Stimulated activated CD4-positive, alpha-beta T cell treated with anti-CD3 and anti-CD28 coated beads, Interleukin-12 subunit alpha, Interleukin-12 subunit beta, amount 100 ng/mL, for 48 hours (primary cell): Measurements from ENCODE around the gene RPL29.
A peak's percentile ranks its signal among the peaks of the same experiment; 100 is the strongest.
"Not testable (repeated sequence)": the region's sequence is repeated elsewhere in the genome, so short reads cannot be mapped to it uniquely, and the experiment has no call there.

ENCODE experiments used
- DNase-seq, 3 donors: peaks; one replicate each; pipeline ENCODE4 v3.0.0-alpha.2; 2020; ENCODE audit warnings: low read depth in 2 of 3, low spot score in 1 of 3

Gene RPL29

DNA sequence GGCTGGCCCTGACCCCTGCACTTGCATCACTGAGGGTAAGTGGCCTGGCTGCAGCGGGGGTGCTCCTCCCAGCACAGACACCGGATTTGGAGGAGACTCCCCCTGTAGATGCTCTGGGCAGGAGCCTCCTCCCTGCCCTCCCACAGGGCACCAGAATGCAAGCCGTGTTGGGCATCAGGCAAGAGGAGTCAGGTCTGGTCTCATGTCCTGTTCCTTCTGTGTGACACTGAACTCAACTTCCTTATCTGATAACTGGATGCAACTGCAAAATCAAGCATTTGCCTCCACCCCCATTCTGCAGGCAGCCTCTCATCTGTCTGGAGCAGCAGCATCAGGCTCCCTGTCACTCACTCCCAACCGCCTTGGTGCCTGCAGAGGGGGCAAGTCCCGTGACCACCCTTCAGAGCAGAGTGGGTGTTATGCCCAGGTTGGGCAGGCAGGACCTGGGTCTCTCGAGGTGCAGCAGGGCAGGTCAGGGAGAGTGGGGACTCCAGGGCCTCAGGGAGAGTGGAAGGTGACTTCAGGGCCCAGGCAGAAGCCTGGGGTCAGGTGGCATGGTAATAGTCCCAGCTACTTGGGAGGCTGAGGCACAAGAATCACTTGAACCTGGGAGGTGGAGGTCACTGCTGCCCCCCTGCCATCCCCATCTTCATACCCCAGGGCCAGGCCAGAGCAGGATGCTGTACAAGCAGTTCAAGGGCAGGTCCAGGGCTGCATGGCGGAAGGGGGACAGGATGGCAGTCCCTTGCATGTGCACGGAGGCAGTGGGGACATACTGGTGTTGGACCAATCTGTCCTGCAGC is 10.5 kb upstream of the RPL29 start:
- DNase-seq, result no peak

DNA sequence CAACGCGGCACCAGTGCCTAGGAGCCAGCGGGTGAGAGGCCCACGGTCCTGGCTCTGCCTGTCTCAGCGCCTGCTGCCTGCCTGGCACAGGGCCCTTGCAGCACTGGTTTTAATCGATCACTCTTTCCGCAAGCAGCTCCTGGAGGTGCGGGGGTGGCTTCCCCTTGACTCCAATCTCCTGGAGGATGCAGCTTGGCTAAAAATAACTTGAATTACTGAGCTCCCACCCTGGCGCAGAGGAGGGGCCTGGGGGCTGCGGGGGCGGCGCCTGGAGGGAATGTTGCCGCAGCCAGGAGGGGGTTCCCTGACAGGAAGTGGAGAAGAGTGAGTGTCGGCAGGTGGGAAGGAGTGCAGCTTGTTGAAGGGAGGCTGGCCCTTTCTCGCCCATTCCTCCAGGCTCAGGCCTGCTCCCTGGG is 9.9 kb upstream of the RPL29 start:
- no peak for DNase-seq

DNA sequence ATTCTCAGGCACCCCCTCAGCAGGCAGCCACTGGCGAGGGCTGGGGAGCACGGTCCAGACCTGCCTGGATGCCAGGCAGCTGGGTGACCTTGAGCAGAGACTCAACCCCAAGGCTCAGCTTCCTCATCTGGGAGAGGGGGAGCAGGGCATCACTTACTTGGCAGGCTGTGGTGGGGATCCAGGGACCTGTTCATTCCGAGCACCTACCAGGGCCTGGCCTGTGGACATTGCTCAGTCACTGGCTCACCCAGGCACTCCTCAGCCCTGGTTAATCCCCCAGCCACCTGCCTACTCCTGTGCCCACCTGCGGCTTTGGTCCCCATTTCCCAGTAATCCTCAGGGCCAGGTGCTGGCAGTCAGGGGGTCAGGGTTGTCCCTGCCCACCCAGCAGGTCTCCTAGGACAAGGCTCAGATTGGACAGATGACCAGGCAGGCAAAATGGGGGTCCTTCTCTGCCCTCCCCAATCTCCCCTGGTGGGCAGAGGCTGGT is 9.3 kb upstream of the RPL29 start:
- DNase-seq, result no peak

DNA sequence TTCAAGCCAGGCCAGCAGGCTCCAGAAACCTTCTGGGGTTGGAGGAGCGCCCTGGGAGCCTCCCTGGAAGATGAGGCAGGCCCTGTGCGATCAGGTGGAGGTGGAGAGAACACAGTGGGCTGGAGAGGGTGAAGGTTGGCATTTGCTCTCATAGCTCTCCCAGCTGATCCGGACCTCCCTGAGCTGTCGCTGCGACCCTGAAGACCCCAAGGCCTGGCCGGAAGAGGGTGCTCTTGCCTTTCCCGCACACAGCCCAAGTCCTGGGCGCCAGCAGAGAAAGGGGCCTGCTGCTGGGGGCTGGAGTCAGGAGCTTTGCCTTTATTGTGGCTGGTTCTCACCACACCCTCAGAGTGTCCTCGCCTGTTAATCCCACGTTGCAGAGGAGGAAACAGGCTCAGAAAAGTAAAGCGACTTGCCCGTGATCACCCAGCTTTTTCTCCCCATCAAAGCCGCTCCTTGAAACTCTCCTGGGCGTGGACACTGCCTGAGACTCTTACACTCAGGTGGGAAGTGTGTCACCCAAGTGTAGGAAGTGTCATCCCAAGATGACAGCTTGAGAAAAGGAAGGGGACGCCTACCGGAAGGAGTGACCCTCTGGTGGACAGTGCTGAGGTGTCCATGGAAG is 8.6 kb upstream of the RPL29 start:
- no peak for DNase-seq

DNA sequence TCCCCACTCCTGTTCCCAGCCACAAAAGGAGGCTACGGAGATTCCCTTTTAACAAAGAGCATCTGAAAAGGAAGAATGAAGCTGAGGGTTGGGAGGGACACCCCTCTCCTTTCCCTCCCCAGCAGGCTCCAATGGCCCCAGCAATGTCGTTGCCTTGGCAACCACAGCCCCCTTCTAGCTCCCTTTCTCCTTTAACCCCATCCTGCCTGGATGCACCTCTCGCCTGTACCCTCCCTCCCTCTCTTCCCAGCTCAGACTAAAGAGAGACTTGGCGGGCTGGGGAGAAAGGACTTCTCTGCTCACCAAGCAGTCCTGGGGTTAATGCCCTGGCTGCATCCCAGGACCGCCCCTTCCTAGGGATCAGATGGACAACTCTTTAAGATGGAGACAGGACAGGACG is 7.1 kb upstream of the RPL29 start:
- no peak for DNase-seq

DNA sequence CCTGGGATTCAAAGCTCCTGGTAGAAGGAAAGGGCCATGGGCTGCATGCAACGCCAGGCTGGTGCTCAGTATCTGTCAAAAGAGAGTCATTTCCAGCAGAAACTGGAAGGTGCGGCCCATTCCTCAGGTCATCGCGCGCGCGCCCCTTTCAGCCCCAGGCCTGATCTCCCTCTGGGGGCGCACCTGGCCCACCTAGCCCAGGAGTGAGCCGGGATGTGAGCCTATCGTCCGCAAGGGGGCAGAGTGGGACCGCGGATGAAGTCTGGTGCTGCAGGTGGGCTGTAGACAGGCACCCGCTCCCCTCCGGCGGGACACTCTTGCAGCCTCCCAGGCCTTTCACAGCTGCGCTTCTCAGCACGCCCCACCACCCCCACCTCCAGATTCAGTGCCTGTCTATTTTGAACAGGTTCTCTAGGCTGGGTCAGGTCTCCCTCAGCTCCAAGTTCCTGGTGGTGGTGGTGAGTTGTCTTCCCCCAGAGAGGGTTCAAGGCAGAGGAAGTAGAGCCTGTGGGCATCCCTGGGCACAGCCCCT is 5.8 kb upstream of the RPL29 start:
- DNase-seq, result peak; percentile 73 to 79 (median 75)

DNA sequence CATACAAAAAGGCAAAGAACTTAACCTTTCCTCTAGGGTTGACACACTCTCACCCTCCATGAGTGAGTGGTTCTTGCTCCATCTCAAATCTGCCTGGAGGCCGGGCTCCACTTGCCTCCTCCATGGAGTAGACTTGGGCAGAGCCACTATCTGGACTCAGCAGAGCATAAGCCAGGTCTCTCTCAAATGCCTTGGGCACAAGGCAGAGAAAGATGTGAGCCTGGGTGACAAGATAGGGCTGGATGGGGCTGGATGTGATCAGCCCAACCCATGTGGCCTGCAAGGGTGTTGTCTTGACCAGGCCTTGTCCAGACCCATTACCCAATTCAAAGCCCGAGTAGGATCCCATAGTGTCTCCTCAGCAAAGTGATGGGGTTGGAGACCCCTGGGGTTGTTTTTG is 4.2 kb upstream of the RPL29 start:
- DNase-seq, result no peak

DNA sequence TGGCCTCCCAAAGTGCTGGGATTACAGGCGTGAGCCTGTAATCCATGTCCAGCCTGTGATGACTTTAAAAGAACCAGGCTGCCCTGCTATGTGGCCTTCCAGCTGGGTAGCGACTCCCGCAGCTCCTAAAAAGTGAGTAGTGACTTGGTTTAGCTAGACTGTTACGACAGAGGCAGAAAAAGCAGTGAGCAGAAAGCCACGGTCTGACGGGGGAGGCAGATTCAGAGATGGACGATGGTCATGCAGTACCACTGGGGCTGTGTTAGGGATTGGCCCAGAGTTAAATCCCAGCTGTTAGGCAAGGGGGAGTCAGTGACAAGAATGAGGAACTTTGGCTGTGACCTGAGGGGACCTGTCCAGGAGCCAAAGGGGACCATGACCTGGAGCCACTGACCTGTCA is 3.1 kb upstream of the RPL29 start:
- DNase-seq, result no peak

DNA sequence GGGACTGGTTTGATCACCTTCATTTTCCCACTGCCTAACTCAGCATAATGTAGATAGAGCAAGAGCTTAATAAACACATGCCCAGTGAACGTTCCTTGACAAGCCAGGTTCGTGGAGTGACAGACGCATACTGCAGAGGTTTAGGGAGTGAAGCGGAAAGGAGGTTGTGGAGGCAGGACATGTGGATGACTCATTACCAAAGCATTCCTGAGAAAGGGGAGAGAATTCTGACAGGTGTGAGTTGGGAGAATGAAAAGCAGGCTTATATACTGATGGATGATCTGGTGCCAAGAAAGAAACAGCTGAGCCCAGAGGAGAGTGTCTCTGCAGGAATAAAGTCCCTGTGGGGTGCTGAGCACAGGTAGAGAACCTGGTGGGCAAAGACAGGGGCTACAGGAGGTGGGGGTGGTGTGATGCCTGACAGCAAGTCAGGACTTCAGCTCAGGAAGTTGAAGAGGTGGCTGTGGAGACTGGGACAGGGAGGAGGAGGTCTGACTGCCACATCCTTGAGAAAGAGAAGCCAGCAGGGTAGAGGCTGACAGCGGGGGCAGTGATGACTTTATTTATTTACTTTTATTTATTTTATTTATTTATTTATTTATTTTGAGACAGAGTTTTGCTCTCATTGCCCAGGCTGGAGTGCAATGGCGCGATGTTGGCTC is 2.4 kb upstream of the RPL29 start:
- DNase-seq, result no peak

DNA sequence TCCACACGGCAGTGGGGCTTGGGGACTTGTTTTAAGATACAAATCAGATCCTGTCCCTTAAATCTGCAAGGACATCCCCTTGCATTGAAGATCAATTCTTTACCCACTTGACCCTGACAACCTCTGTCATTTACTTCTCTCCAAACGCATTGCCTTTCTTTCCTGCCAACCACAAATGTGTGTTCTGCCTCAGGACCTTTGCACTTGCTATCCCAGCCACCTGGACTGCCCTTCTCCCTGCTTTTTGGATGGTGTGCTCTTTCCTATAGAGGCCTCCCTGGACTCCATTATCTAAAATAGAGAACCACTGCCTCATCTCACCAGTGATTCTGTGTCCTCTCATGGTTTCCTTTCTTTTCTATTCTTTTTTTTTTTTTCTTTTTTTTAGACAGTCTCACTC is 1.5 kb upstream of the RPL29 start:
- no peak for DNase-seq

DNA sequence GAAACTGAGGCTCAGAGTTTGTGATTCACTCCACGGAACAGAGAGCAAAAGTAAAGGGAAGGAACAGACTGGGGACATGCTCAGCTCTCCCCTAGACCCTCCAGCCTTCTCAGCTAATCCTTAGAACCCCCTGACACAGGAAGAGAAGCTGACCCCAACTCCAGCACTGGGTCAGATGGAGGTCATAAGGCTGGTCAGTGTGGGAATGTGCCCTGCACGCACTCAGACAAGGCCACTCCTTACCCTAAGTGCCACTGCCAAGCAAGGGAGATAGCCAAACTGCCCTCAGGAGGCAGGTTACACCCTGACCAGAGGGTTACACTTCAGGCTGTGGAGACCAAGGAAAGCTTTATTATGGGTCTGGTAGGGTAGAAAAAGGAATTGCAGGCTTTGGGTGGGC is 1.2 kb downstream of the RPL29 start:
- DNase-seq, result no peak

DNA sequence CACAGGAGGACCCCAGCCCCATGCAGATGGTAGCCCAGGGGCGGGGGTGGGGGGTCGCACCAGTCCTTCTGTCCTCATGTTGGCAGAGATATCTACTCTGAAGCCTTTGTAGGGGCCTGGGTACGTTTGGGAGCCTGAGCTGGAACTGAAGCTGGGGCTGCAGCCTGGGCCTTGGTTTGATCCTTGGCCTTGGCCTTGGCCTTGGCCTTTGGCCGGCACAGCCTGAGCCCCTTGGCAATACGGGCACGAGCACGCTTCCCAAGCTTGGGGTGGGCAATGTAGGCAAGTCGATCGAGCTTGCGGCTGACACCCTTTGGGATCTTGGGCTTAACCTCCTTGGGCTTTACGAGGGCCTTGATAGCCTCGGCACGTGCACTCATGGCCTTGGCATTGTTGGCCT is 2.0 kb downstream of the RPL29 start:
- DNase-seq, result not testable (repeated sequence)

DNA sequence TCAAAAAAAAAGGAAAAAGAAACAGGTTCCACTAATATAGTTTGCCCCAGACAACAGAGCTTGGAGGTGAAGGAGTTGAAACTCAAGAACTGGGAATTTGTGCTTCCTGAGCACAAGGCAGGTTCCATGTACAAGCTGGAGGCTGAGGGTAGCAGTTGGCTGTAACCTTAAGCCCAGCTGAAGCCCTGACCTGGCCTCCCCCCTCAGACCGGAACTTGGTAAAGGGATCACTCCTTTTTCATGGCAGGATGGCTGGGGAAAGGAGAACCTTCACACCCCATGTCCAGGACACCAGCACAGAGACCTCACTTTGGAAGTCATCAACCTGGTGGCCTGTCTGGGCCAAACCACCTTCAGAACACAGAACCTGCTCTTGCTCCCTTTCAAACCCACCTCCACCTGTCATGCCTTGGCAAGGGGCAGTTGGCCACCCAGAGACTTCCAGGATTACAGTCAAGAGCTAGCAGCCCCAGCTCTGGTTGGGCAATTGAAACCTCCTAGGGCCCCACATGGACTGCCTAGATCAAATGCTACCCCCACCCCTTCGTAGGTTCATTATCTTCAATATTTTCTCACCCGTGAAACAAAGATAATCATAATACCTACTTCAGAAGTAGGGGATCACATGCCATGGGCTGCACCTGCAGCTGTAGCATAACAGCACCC is 3.5 kb downstream of the RPL29 start:
- no peak for DNase-seq

DNA sequence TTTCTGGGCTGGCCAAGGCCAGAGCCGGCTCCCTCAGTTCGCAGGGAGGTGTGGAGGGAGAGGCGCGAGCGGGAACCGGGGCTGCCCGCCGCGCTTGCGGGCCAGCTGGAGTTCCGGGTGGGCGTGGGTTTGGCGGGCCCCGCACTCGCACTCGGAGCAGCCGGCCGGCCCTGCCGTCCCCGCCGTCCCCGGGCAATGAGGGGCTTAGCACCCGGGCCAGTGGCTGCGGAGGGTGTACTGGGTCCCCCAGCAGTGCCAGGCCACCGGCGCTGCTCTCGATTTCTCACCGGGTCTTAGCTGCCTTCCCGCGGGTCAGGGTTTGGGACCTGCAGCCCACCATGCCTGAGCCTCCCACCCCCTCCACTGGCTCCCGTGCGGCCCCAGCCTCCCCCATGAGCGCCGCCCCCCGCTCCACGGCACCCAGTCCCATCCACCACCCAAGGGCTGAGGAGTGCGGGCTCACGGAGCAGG is 5.2 kb downstream of the RPL29 start:
- DNase-seq, result not testable (repeated sequence)

DNA sequence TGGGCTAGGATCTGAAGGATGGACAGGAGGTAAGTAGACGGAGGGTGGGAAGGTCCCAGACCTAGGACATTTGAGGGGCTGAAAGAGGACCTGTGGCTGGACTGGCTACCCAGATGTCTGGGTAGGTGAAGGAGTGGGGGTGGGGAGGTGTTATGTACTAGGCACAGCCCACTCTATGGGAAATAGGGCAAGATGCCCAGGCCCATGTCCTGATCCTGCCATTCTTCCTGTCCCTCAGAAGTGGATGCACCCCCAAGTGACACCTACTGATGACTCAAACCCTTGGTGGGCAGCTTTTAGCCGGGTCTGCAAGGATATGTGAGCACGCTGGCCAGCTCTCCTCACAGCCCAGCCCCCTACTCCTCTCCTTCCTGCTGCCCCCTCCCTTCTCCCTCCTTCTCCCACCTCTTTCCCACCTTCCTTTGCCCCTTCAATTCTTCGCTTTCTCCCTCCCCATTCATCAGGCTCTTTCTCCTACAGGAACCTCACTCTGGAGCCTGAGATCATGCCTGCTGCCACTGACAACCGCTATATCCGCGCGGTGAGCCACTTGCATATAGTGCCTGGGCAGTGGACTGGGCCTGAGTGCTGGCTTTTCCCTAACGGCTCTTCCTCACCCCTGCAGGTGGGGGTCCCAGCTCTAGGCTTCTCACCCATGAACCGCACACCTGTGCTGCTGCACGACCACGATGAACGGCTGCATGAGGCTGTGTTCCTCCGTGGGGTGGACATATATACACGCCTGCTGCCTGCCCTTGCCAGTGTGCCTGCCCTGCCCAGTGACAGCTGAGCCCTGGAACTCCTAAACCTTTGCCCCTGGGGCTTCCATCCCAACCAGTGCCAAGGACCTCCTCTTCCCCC is 7.2 kb downstream of the RPL29 start:
- DNase-seq, result no peak

DNA sequence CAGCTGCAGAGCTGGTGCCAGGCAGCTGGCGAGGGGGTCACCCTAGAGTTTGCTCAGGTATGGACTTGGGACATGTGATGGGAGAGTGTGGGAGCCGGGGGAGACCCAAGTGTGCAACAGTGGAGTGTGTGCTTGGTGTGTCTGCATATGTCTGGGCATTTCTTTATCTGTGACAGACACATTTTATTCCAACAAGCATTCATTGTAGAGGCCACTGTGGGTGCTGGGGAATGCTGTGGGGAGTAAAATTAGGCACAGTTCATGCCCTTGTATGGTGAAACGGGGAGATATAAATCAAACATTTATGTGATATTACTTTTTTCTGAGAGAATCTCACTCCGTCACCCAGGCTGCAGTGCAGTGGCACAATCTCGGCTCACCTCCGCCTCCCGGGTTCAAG is 8.1 kb downstream of the RPL29 start:
- no peak for DNase-seq

DNA sequence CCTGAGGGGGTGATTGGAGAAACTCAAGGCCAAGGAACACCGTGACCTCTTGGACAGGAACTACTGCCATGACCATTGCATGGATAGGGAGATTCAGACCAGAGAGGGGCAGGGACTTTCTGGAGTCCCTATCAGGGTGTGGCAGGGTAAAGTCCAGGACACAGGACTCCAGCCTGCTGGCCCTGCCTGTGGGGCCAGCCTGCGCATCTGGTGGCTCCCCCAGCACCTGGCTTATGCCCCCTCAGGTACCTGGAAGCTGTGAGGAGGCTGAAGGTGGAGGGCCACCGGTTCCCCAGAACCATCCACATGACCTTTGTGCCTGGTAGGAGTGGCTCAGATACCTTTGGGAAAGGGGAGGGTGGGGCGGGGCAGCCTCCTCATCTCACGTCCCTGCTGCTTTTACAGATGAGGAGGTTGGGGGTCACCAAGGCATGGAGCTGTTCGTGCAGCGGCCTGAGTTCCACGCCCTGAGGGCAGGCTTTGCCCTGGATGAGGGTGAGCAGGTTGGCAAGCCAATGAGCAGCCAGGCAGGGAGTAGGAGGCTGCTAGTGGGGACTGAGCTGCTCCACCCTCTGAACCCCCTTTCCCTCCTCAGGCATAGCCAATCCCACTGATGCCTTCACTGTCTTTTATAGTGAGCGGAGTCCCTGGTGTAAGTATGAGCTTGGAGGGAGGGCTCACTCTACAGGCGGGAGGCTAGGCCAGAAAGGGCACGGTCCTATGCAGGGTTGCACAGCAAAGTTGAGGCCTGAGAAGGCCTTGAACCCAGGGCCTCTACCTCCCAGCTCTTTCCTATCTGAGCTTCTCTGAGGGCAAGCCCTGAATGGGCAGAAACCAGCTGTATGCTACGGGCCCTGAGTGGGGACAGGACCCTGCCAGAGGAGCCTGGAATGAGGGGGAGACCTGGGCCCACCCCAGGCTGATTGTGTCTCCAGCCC is 9.4 kb downstream of the RPL29 start:
- no peak for DNase-seq

DNA sequence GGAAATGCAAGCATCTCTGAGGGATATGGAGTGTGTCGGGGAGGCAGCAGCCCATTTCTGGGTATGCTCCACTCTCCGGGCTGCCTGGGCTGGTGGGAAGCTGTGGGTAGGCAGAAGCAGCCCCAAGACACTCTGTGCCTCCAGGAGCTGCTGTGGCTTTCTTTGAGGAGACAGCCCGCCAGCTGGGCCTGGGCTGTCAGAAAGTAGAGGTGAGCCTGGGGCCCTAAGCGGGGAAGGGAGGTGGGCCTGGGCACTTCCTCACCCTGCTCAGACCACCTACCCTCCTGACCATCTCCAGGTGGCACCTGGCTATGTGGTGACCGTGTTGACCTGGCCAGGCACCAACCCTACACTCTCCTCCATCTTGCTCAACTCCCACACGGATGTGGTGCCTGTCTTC is 10.6 kb downstream of the RPL29 start:
- no peak for DNase-seq

DNA sequence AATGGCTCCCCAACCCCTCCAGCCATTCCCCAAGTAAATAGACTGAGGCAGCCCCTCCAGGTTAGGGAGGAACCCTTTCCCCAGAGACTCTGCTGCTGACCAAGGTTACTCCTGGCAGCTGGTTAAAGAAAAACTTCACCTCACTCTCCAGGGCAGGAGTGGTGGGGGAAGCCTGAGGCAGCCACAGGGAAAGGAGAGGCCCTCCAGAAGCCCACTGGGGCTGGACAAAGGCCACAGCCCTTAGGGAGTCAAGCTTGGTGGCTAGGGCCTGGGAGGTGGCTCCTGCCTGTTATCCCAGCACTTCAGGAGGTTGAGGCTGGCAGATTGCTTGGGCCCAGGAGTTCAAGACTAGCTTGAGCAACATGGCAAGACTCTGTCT is 11.4 kb downstream of the RPL29 start:
- DNase-seq, result no peak
